HEK293 (cell line): ENCODE data around the gene TMC6.

ENCODE experiments used
- GFI1B ChIP-seq: fragments of 450-650 bp; formaldehyde crosslinking; IDR thresholded peaks from 2 replicates; pipeline ENCODE4 v1.5.1; 2016; ENCODE audit warnings: missing biosample characterization, missing genetic modification characterization
- GLIS1 ChIP-seq: fragments of 450-650 bp; formaldehyde crosslinking; IDR thresholded peaks from 2 replicates; pipeline ENCODE4 v1.5.1; 2016; ENCODE audit warnings: missing biosample characterization, missing genetic modification characterization
- HOXC10 ChIP-seq: sonication (generic); formaldehyde crosslinking; IDR thresholded peaks from 2 replicates; pipeline ENCODE4 v1.8.1; 2023; ENCODE audit warnings: mild to moderate bottlenecking, missing genetic modification reagents
- KLF1 ChIP-seq: fragments of 450-650 bp; formaldehyde crosslinking; IDR thresholded peaks from 2 replicates; pipeline ENCODE4 v1.5.1; 2016; ENCODE audit warnings: missing biosample characterization, missing genetic modification characterization
- KLF10 ChIP-seq: fragments of 450-650 bp; IDR thresholded peaks from 2 replicates; pipeline ENCODE4 v1.5.1; 2018; ENCODE audit warnings: missing biosample characterization, mild to moderate bottlenecking, missing genetic modification characterization
- PRDM1 ChIP-seq: fragments of 450-650 bp; formaldehyde crosslinking; IDR thresholded peaks from 2 replicates; pipeline ENCODE4; 2016; ENCODE audit warnings: missing biosample characterization, missing genetic modification characterization
- SCRT1 ChIP-seq: fragments of 450-650 bp; formaldehyde crosslinking; IDR thresholded peaks from 2 replicates; pipeline ENCODE4 v1.5.1; 2016; ENCODE audit warnings: missing biosample characterization, missing genetic modification characterization, borderline replicate concordance
- SETDB1 ChIP-seq: IDR thresholded peaks from one replicate; pipeline ENCODE4 v1.6.1; 2017; ENCODE audit warnings: mild to moderate bottlenecking, low read length, moderate library complexity, mixed read lengths; ENCODE audit not compliant: insufficient read length
- SP2 ChIP-seq: fragments of 450-650 bp; formaldehyde crosslinking; IDR thresholded peaks from 2 replicates; pipeline ENCODE4 v1.5.1; 2016; ENCODE audit warnings: missing biosample characterization, missing genetic modification characterization
- ZBTB21 ChIP-seq: fragments of 450-650 bp; formaldehyde crosslinking; IDR thresholded peaks from 2 replicates; pipeline ENCODE4 v1.5.1; 2017; ENCODE audit warnings: missing biosample characterization, missing genetic modification characterization
- ZBTB7A ChIP-seq: fragments of 450-650 bp; formaldehyde crosslinking; IDR thresholded peaks from 2 replicates; pipeline ENCODE4 v1.5.1; 2016; ENCODE audit warnings: low read depth, missing biosample characterization, missing genetic modification characterization
- ZNF155 ChIP-seq: fragments of 450-650 bp; formaldehyde crosslinking; IDR thresholded peaks from 2 replicates; pipeline ENCODE4 v1.5.1; 2016; ENCODE audit warnings: missing biosample characterization, missing genetic modification characterization
- ZNF16 ChIP-seq: fragments of 450-650 bp; formaldehyde crosslinking; IDR thresholded peaks from 2 replicates; pipeline ENCODE4 v1.5.1; 2016; ENCODE audit warnings: low read depth, missing biosample characterization, missing genetic modification characterization
- ZNF19 ChIP-seq: fragments of 450-650 bp; formaldehyde crosslinking; IDR thresholded peaks from 2 replicates; pipeline ENCODE4; 2016; ENCODE audit warnings: missing biosample characterization, missing genetic modification characterization, low read depth
- ZNF302 ChIP-seq: fragments of 450-650 bp; formaldehyde crosslinking; IDR thresholded peaks from 2 replicates; pipeline ENCODE4 v1.5.1; 2016; ENCODE audit warnings: missing biosample characterization, missing genetic modification characterization, low read depth
- ZNF324 ChIP-seq: fragments of 450-650 bp; formaldehyde crosslinking; IDR thresholded peaks from 2 replicates; pipeline ENCODE4 v1.5.1; 2016; ENCODE audit warnings: missing biosample characterization, missing genetic modification characterization
- ZNF341 ChIP-seq: fragments of 450-650 bp; formaldehyde crosslinking; IDR thresholded peaks from 2 replicates; pipeline ENCODE4; 2016; ENCODE audit warnings: low read depth, missing biosample characterization, missing genetic modification characterization
- ZNF423 ChIP-seq: fragments of 450-650 bp; formaldehyde crosslinking; IDR thresholded peaks from 2 replicates; pipeline ENCODE4 v1.5.1; 2016; ENCODE audit warnings: missing biosample characterization, missing genetic modification characterization
- ZNF433 ChIP-seq: fragments of 450-650 bp; formaldehyde crosslinking; IDR thresholded peaks from 2 replicates; pipeline ENCODE4 v1.5.1; 2016; ENCODE audit warnings: missing biosample characterization, missing genetic modification characterization, low read depth
- ZNF501 ChIP-seq: fragments of 450-650 bp; formaldehyde crosslinking; IDR thresholded peaks from 2 replicates; pipeline ENCODE4 v1.5.1; 2016; ENCODE audit warnings: missing biosample characterization, missing genetic modification characterization
- ZNF521 ChIP-seq: fragments of 450-650 bp; formaldehyde crosslinking; IDR thresholded peaks from 2 replicates; pipeline ENCODE4 v1.5.1; 2017; ENCODE audit warnings: missing biosample characterization, mild to moderate bottlenecking, missing genetic modification characterization
- ZNF530 ChIP-seq: fragments of 450-650 bp; formaldehyde crosslinking; IDR thresholded peaks from 2 replicates; pipeline ENCODE4 v1.5.1; 2016; ENCODE audit warnings: low read depth, missing biosample characterization, missing genetic modification characterization
- ZNF544 ChIP-seq: fragments of 450-650 bp; formaldehyde crosslinking; IDR thresholded peaks from 2 replicates; pipeline ENCODE4 v1.5.0; 2017; ENCODE audit warnings: missing biosample characterization, missing genetic modification characterization
- ZNF555 ChIP-seq: fragments of 450-650 bp; formaldehyde crosslinking; conservative IDR thresholded peaks from 2 replicates; pipeline ENCODE4 v1.5.1; 2017; ENCODE audit warnings: missing biosample characterization, mild to moderate bottlenecking, missing genetic modification characterization, inconsistent platforms
- ZNF585B ChIP-seq: fragments of 450-650 bp; formaldehyde crosslinking; IDR thresholded peaks from 2 replicates; pipeline ENCODE4 v1.5.1; 2016; ENCODE audit warnings: missing biosample characterization, missing genetic modification characterization
- ZNF596 ChIP-seq: fragments of 450-650 bp; IDR thresholded peaks from 2 replicates; pipeline ENCODE4 v1.5.0; 2018; ENCODE audit warnings: missing biosample characterization, mild to moderate bottlenecking, missing genetic modification characterization, moderate library complexity
- ZNF600 ChIP-seq: fragments of 450-650 bp; formaldehyde crosslinking; IDR thresholded peaks from 2 replicates; pipeline ENCODE4 v1.5.1; 2016; ENCODE audit warnings: missing biosample characterization, missing genetic modification characterization
- ZNF610 ChIP-seq: fragments of 450-650 bp; formaldehyde crosslinking; IDR thresholded peaks from 2 replicates; pipeline ENCODE4 v1.5.1; 2016; ENCODE audit warnings: missing biosample characterization, missing genetic modification characterization, borderline replicate concordance
- ZNF658 ChIP-seq: fragments of 450-650 bp; formaldehyde crosslinking; IDR thresholded peaks from 2 replicates; pipeline ENCODE4; 2016; ENCODE audit warnings: missing biosample characterization, missing genetic modification characterization
- ZNF707 ChIP-seq: fragments of 450-650 bp; formaldehyde crosslinking; IDR thresholded peaks from 2 replicates; pipeline ENCODE4 v1.5.1; 2016; ENCODE audit warnings: missing biosample characterization, missing genetic modification characterization
- ZNF776 ChIP-seq: fragments of 450-650 bp; formaldehyde crosslinking; IDR thresholded peaks from 2 replicates; pipeline ENCODE4 v1.5.0; 2017; ENCODE audit warnings: missing biosample characterization, missing genetic modification characterization, borderline replicate concordance
- TF ChIP-seq, protein P1 (sequence below): fragments of 450-650 bp; formaldehyde crosslinking; IDR thresholded peaks from 2 replicates; pipeline ENCODE4 v1.5.1; 2016; ENCODE audit warnings: missing biosample characterization, missing genetic modification characterization
- TF ChIP-seq, protein P2 (sequence below): fragments of 450-650 bp; formaldehyde crosslinking; IDR thresholded peaks from 2 replicates; pipeline ENCODE4 v1.5.1; 2016; ENCODE audit warnings: missing biosample characterization, missing genetic modification characterization
- TF ChIP-seq, protein P3 (sequence below): fragments of 450-650 bp; formaldehyde crosslinking; IDR thresholded peaks from 2 replicates; pipeline ENCODE4 v1.5.1; 2016; ENCODE audit warnings: missing biosample characterization, missing genetic modification characterization
- TF ChIP-seq, protein P4 (sequence below): sonication (generic); formaldehyde crosslinking; IDR thresholded peaks from 2 replicates; pipeline ENCODE4 v1.8.1; 2022; ENCODE audit warnings: mild to moderate bottlenecking, moderate library complexity, missing genetic modification reagents
- TF ChIP-seq, protein P5 (sequence below): fragments of 450-650 bp; formaldehyde crosslinking; IDR thresholded peaks from 2 replicates; pipeline ENCODE4 v1.5.1; 2016; ENCODE audit warnings: missing biosample characterization, missing genetic modification characterization

Gene TMC6

DNA sequence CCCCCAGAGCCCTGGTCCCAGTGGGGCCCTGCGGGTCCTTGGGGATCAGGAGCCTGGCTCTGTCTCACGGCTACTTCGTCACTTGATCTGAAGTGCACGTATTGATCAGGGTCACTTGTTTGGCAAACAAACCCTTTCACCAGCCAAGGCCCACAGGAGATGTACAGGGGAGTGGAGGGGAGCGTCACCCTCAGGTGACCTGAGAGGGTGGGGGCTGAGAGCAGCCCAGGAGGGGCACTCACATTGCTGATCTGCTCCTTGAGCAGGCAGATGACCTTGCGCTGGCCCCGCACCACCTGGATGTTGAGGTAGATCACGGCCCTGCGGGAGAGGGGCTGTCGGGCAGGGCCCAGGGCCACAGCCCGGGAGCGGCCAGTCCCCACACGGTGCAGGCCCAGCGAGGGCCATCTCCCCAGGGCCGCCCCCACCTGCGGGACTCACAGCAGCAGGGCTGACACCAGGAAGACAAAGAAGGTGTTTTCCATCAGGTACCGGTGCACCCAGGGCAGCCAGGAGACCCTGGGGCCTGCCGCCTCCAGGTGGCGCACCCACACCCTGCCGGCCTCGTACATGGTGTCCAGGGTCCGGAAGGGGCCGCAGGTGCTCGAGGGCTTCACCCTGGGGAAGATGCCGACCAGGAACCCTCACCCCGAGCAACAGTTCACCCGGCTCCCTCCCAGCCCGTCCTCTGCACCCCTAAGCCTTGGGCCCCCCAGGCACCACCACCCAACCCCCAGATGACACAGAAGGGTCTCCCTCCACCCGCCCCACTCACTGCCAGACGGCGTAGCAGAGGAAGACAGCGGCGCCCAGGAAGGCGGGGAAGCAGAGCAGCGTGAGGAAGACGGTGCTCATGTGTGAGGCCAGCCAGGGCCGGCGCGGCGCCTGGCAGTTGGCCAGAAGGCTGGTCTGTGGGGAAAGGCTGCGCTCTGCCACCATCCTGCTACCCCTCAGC, 11.3 kb downstream of the TMC6 start (continued):
- no peak for TF ChIP-seq ZNF16 (tag by site-specific recombination)
- no peak for TF ChIP-seq ZNF433
- TF ChIP-seq ZNF658 (tag by site-specific recombination), result no peak
- no peak for TF ChIP-seq ZNF302 (tag by site-specific recombination)
- no peak for TF ChIP-seq ZBTB7A (tag by site-specific recombination)
- TF ChIP-seq, protein P1, sequence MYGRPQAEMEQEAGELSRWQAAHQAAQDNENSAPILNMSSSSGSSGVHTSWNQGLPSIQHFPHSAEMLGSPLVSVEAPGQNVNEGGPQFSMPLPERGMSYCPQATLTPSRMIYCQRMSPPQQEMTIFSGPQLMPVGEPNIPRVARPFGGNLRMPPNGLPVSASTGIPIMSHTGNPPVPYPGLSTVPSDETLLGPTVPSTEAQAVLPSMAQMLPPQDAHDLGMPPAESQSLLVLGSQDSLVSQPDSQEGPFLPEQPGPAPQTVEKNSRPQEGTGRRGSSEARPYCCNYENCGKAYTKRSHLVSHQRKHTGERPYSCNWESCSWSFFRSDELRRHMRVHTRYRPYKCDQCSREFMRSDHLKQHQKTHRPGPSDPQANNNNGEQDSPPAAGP (tag by site-specific recombination), result no peak
- TF ChIP-seq ZNF596 (tag by site-specific recombination), result no peak
- no peak for TF ChIP-seq ZNF776 (tag by site-specific recombination)
- TF ChIP-seq GLIS1 (tag by site-specific recombination), result no peak
- TF ChIP-seq ZNF610 (tag by site-specific recombination), result no peak
- no peak for TF ChIP-seq ZNF521 (tag by site-specific recombination)
- no peak for TF ChIP-seq ZNF19 (tag by site-specific recombination)
- TF ChIP-seq ZBTB21 (tag by site-specific recombination), result no peak
- TF ChIP-seq, protein P2, sequence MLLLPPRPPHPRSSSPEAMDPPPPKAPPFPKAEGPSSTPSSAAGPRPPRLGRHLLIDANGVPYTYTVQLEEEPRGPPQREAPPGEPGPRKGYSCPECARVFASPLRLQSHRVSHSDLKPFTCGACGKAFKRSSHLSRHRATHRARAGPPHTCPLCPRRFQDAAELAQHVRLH (tag by site-specific recombination), result no peak
- TF ChIP-seq, protein P3, sequence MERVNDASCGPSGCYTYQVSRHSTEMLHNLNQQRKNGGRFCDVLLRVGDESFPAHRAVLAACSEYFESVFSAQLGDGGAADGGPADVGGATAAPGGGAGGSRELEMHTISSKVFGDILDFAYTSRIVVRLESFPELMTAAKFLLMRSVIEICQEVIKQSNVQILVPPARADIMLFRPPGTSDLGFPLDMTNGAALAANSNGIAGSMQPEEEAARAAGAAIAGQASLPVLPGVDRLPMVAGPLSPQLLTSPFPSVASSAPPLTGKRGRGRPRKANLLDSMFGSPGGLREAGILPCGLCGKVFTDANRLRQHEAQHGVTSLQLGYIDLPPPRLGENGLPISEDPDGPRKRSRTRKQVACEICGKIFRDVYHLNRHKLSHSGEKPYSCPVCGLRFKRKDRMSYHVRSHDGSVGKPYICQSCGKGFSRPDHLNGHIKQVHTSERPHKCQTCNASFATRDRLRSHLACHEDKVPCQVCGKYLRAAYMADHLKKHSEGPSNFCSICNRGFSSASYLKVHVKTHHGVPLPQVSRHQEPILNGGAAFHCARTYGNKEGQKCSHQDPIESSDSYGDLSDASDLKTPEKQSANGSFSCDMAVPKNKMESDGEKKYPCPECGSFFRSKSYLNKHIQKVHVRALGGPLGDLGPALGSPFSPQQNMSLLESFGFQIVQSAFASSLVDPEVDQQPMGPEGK (tag by site-specific recombination), result no peak
- no peak for TF ChIP-seq ZNF585B (tag by site-specific recombination)
- no peak for TF ChIP-seq ZNF155 (tag by site-specific recombination)
- no peak for TF ChIP-seq ZNF501 (tag by site-specific recombination)
- no peak for TF ChIP-seq KLF1 (tag by site-specific recombination)
- no peak for TF ChIP-seq SP2 (tag by site-specific recombination)
- TF ChIP-seq ZNF530 (tag by site-specific recombination), result no peak
- TF ChIP-seq, protein P4, sequence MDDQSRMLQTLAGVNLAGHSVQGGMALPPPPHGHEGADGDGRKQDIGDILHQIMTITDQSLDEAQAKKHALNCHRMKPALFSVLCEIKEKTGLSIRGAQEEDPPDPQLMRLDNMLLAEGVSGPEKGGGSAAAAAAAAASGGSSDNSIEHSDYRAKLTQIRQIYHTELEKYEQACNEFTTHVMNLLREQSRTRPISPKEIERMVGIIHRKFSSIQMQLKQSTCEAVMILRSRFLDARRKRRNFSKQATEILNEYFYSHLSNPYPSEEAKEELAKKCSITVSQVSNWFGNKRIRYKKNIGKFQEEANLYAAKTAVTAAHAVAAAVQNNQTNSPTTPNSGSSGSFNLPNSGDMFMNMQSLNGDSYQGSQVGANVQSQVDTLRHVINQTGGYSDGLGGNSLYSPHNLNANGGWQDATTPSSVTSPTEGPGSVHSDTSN (CRISPR knock-in tag), result 0 out of 2 replicates have a peak, but pooled peaks have one; percentile 1
- no peak for TF ChIP-seq GFI1B (tag by site-specific recombination)
- TF ChIP-seq SCRT1 (tag by site-specific recombination), result no peak
- no peak for TF ChIP-seq ZNF555 (tag by site-specific recombination)
- peak; percentile 84 for TF ChIP-seq ZNF423
- no peak for TF ChIP-seq ZNF707 (tag by site-specific recombination)
- TF ChIP-seq ZNF544 (tag by site-specific recombination), result no peak
- TF ChIP-seq KLF10 (tag by site-specific recombination), result no peak
- TF ChIP-seq, protein P5, sequence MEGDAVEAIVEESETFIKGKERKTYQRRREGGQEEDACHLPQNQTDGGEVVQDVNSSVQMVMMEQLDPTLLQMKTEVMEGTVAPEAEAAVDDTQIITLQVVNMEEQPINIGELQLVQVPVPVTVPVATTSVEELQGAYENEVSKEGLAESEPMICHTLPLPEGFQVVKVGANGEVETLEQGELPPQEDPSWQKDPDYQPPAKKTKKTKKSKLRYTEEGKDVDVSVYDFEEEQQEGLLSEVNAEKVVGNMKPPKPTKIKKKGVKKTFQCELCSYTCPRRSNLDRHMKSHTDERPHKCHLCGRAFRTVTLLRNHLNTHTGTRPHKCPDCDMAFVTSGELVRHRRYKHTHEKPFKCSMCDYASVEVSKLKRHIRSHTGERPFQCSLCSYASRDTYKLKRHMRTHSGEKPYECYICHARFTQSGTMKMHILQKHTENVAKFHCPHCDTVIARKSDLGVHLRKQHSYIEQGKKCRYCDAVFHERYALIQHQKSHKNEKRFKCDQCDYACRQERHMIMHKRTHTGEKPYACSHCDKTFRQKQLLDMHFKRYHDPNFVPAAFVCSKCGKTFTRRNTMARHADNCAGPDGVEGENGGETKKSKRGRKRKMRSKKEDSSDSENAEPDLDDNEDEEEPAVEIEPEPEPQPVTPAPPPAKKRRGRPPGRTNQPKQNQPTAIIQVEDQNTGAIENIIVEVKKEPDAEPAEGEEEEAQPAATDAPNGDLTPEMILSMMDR (tag by site-specific recombination), result peak; percentile 73
- no peak for TF ChIP-seq HOXC10 (CRISPR knock-in tag)
- TF ChIP-seq SETDB1, result no peak
- 0 out of 2 replicates have a peak, but pooled peaks have one; percentile 45 for TF ChIP-seq ZNF600 (tag by site-specific recombination)
- no peak for TF ChIP-seq PRDM1 (tag by site-specific recombination)
- TF ChIP-seq ZNF324 (tag by site-specific recombination), result no peak
- no peak for TF ChIP-seq ZNF341 (tag by site-specific recombination)
